ENCODE results near the gene NKX1-1. TPM values are rescaled to one million over a fixed set of nuclear protein-coding genes. Genes with fewer than 3 reads are reported as not detected.
"Not testable (repeated sequence)": the region's sequence is repeated elsewhere in the genome, so short reads cannot be mapped to it uniquely, and the experiment has no call there.

NKX1-1 gene
- total RNA-seq, 1 donor from 2014 or later: not detected

DNA sequence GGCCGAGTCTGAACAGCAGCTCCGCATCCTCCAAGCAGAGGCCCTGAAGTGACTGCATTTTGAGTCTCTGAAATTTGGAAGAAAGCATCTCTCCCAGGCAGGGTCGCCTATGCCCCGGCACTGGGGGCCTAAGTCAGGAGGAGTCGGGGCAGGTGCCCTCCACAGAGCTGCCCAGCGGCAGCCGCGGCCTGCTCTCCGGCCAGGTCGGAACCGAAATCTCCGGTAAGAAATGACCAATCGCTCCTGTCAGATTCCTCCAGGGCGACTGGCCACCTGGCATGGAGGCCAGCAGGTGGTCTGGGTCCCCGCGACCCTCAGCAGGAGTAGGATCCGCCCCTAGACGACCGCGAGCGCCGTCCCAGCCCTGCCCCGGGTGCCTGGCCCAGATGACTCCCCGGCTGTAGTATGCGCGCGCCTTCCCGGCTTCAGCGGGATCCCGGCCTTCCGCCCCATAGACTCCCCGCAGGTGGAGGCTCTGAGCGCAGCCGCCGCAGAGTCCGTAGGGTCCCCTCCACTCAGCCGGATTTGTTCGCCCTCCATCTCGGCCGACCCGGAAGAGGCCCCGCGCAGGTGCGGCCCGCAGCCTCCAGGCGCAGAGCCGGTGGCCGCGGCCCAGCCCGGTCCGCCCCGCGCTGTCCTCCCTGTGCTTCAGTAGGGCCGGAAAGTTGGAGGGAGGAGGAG, 1.5 kb downstream of the NKX1-1 start:
- no peak for DNase-seq (ENCODE audit: low read depth)

GRCh38 chr4:1403591-1404572, 2.4 kb downstream of the NKX1-1 start:
- DNase-seq (ENCODE audit: low read depth): no peak

DNA sequence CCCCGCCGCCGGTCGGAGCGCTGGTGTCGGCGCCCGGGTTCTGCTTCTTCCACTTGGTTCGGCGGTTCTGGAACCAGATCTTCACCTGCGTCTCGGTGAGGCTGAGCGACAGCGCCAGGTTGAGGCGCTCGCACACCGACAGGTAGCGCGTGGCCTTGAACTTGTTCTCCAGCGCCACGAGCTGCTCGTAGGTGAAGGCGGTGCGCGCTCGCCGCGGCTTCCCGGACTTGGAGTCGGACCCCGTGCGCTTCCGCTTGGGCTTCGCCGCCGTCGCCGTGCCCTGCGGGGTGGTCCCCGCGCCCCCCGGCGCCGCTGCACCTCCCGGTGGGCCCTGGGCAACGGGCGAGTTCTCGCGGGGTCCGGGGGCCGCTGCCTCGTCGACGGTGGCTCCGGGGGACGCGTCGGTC, 3.1 kb downstream of the NKX1-1 start:
- no peak for DNase-seq (ENCODE audit: low read depth)

DNA sequence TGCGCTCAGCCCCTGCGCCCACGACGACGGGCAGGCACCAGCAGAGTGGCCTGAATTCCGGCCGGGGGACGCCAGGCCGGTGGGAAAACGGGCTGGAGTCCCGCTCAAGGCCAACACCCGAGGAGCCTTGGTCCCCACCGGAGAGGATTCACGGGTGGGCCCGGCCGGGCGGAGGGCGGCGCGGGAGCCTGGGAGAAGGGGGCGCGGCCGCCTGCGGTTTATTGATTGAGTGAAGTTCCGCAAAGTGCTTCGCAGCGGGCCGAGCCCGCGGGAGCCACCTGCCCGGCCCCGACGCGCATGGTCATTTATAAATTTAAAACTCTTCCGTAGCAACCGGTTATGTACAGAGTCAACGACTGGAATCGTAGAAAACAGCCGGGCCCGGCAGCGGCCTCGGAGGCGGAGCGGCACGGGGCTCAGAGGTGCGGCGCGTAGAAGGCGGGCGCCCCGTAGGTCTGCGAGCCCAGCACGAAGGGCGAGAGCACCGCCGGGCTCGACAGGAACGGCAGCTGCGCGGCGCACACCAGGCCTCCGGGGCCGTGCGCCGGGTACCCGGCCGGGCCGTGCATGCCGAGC, 3.6 kb downstream of the NKX1-1 start:
- DNase-seq (ENCODE audit: low read depth): no peak

DNA sequence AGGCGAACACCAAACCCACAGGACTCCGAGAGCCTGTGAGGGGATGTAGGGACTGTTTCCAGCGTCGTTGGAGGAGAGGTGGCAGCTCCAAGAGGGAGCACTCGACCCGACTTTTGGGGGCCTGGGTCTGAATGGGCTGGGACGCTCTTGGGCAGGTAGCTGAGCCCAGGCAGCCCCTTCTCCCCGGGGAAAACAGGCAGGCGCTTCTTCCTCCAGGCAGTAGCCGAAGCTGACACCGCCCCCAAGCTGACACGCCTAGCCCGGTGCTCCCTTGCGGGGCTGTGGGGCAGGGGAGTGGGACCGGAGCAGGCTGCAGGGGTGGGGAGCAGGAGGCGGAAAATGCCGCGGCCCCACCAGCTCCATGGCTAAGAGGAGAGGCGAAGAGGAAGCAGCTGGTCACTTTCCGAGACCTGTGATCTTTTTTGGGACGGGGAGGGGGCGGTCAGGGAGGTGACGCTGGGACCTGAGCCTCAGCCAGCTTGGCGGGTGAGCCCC, 4.2 kb downstream of the NKX1-1 start:
- no peak for DNase-seq (ENCODE audit: low read depth)

DNA sequence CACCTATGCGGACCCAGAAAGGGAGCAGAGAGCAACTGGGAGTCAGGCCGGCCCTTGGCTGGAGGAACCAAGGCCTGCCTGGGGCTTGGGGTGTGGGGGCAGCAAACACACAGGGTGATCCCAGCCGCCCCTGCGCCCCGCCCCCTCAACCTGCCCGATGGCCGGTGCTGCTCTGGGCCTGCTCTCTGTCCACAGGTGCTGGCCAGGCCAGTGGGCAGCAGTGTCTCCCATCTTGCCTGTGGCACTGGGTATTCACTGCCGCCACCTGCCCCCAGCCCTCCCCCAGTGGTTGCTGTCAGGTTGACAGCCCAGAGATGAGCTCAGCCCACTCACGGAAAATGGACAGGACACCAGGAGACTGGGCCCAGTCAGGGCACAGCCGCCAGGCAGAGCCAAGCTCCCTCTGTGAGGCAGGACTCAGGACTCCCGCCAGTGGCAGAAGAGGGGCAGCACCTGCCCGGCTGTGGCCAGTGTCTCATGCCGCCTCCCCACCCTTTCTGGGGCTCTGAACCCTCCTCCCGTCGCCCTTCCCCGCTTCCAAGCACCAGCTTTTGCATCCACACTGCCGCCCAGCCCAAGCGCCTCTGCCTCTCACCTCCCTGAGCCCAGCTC, 4.7 kb downstream of the NKX1-1 start:
- DNase-seq (ENCODE audit: low read depth): no peak

GRCh38 chr4:1400831-1401408, 5.3 kb downstream of the NKX1-1 start:
- no peak for DNase-seq (ENCODE audit: low read depth)

GRCh38 chr4:1400191-1400805, 5.9 kb downstream of the NKX1-1 start:
- no peak for DNase-seq (ENCODE audit: low read depth)

GRCh38 chr4:1399508-1400190, 6.6 kb downstream of the NKX1-1 start:
- no peak for DNase-seq (ENCODE audit: low read depth)

DNA sequence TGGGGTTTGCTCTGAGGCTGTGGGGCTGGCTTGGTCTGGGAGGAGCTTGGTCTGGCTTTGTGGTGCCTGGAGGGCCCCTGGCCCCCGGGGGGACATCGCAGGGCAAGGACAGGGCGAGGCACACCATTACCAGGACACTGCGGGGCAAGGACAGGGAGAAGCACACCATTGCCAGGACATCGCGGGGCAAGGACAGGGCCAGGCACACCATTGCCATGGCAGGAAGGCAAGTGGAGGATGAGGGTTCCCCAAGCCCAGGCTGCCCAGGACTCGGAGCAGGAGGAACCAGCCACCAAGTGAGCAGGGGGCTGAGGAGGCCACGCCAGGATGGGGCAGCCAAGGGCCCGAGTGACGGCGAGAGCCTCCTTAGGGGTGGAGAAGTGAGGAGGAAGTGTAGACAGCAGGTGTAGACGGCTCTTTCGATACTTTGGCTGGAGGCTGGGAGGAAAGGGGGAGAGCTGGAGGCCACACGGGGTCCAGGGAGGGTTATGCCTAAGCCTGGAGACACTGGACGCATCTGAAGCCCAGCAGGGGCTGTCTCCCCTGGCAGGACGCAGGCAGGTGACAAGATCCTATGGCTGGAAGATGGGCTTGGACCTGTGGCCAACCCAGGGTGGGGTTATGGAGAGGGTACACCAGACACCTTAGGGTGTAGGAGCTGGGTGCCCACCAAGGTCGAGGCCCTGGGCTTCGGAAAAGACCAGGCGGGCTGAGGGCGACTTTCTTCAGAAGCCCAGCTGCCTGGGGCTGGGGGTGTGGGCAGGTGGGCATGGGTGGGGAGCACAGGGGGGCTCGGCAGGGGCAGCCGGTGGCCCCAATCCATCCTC, 7.3 kb downstream of the NKX1-1 start:
- no peak for DNase-seq (ENCODE audit: low read depth)

DNA sequence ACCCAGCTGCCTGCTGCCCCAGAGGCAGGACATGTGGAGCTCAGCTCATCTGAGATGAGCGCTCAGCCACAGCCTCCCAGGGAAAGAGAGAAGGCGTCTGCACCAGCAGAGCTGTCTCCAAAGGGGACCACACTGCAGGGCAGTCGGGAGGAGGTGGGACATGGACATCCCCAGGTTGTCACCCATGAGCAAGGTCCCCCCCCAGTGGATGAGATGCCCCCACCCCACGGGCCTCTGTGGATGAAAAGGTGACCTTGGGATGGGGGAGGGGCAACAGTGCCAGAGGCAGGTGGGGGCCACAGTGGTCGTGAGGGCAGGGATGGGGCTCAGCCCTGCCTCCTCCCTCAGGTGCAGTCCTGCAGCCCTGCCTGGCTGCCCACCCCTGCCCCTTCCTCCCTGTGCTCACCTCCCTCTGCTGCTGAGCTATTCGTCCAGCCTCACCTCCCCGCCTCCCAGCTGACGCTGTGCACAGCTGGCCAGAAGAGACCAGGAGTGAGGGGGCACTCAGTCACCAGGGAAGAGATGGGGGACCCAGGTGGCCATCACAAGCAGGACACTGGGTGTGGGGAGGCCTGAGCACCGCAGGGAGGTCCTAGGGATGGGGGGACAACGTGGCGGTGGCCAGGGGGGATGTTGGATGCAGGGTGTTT, 9.3 kb downstream of the NKX1-1 start:
- DNase-seq (ENCODE audit: low read depth): no peak

DNA sequence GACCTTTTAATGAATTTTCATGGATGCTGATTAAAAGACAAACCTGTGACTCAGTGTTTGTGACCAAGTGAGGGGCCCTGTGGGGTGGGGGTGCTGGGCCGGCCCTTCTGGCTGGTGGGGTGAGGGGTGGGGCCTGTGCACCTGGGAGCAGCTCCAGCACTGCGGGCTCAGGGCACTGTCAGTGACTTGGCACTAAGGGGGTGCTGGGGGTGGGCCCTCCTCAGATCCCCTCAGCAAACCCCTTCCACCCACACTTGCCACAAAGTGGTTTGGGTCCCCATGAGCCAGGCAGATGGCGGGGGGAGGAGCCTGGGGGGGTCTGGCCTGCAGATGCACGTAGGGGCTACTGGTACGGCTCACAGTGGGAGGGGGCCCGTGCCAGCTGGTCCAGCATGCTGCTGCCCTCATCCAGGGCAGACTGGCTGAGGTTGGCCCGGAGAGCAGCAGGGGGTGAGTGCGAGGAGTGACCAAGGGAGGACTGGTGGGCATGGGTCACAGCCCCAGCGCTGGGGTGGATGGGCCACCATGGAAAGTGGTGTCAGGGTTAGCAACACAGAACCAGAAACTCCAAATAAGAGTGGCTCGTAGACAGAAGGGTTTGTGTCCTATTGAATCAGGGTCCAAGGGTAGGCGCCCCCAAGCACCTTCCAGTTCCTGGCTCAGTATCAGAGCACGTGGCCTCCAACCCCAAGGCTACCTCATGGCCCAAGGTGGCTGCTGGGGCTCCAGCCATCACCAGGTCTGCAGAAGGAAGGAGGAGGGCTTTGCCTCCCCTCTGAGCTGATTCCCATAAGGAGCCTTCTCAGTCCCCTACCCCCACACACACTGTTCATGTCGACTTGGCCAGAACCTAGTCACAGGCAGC, 10.1 kb downstream of the NKX1-1 start:
- no peak for DNase-seq (ENCODE audit: low read depth)

DNA sequence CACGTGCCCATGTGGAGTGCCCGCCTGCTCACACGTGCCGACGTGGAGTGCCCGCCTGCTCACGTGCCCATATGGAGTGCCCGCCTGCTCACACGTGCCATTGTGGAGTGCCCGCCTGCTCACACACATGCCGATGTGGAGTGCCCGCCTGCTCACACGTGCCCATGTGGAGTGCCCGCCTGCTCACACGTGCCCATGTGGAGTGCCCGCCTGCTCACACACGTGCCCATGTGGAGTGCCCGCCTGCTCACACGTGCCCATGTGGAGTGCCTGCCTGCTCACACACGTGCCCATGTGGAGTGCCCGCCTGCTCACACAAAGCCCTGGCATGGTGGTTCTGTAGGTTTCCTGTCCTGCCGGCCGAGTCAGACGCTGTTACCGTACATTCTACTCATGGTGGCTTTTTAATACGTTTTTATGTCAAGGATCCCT, 10.8 kb downstream of the NKX1-1 start:
- DNase-seq (ENCODE audit: low read depth): not testable (repeated sequence)

- DNase-seq (ENCODE audit: low read depth): not testable (repeated sequence)
Observed at GRCh38 chr4:1394554-1395388, 11.5 kb downstream of the NKX1-1 start.

DNA sequence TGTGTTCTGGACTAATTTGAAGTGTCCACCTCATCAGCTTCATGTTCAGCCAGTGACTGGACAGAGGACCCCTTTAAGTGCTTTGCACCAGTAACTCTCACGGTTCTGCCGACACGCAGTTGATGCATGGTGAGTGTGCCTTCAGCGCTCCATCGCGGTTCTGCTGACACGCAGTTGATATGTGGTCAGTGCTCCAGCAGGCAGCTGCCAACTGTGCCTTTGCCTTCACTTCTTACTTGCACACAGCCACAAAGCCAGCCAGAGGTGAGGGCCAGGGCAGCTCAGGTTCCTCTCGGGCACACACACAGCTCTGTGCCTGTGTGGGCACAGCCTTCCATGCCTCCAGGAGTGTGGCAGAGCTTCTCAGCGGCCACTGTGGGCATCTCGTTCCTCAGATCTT, 12.4 kb downstream of the NKX1-1 start:
- DNase-seq (ENCODE audit: low read depth): no peak

DNA sequence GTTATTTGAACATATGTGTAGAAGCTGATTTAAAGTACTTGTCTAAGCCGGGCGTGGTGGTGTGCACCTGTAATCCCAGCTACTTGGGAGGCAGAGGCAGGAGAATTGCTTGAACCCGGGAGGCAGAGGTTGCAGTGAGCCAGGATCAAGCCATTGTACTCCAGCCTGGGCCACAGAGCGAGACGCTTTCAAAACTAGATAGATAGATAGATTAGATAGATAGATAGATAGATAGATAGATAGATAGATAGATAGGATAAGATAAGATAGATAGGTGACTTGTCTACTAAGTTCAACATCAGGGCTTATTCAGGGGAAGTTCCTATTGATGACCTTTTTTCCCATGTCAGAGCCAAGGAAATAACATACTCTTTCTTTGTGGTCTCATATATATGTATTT, 12.9 kb downstream of the NKX1-1 start:
- DNase-seq (ENCODE audit: low read depth): not testable (repeated sequence)

Data from renal cortical epithelial cell (primary cell).